NCI-H1092 treated with DMSO at 0.1 percent for 48 hours (cell line): Measurements from ENCODE around the gene MAPK8IP3.

Experiments
- DNase-seq: peaks from one replicate; lab custom pipeline; 2025; lab: John Stamatoyannopoulos, UW

Gene MAPK8IP3

GRCh38 chr16:1773703-1774447, 67.9 kb downstream of the MAPK8IP3 start:
- DNase-seq = no peak

DNA sequence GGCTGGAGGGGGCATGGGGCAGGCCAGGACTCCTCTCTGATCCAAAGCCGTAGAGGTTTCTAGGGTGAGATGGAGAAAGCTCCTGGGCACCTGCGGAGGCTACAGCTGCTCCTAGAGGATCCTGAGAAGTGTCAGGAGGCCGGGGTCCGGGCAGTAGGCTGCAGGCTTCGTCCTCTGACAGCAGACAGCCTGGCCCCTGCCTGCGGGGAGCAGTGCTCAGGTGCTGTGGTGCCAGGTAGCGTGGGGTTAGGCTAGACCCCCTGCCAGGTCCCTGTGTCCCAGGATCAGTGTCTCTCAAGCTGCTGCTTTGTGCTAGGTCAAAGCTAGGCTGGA, 68.4 kb downstream of the MAPK8IP3 start:
- no peak for DNase-seq

GRCh38 chr16:1775006-1775845, 69.2 kb downstream of the MAPK8IP3 start:
- no peak for DNase-seq

DNA sequence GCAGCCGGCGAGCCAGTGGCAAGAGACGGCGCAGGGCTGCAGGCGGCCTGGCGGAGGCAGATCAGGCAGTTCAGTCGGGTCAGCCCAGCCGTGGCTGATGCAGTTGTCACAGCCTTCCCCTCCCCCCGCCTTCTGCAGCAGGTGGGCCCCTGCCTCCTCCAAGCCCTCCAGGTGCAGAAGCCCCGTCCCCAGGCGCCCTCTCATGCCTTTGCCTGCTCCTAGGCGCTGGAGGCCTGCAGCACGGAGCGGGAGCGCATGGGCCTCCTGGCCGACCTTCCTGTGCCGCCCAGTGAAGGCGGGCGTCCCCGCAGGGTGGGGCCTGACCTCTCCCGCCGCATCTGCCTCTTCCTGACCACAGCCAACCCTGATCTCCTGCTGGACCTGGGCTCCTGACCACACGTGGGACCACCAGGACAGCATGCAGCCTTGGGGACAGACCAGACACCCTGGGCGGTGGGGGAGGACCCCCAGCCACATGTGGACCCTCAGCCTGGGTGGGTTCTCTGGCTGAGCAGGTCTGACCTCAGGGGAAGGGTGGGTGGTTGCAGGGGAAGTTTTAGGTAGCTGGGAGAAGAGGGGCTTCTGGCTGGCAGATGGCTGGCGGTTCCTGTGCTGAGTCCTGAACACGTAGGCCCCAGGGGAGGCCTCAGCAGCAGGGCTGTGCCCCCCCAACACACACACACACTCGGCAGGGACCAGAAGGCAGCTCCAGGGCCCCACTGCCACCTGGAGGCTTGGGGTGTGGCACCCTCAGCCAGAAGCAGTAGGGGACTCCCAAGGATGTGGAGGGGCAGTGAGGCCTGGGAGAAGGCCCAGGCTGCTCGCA, 70.1 kb downstream of the MAPK8IP3 start:
- DNase-seq = no peak

DNA sequence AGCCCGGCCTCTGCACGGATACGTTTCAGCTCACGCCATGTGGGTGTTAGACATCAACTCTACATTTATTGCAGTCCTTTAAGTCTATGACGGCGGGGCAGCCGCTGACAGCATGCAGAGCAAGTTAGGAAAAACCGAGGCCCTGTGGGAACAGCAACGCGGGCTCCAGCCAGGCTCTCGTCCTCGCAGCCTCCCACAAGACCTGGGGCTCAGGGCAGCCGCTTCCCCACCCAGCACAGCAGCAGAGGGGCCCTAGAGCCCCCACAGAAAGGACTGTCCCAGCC, 70.6 kb downstream of the MAPK8IP3 start:
- DNase-seq = no peak

GRCh38 chr16:1776991-1777374, 71.0 kb downstream of the MAPK8IP3 start:
- DNase-seq = no peak

- no peak for DNase-seq
Observed at GRCh38 chr16:1777375-1778199, 71.6 kb downstream of the MAPK8IP3 start.

DNA sequence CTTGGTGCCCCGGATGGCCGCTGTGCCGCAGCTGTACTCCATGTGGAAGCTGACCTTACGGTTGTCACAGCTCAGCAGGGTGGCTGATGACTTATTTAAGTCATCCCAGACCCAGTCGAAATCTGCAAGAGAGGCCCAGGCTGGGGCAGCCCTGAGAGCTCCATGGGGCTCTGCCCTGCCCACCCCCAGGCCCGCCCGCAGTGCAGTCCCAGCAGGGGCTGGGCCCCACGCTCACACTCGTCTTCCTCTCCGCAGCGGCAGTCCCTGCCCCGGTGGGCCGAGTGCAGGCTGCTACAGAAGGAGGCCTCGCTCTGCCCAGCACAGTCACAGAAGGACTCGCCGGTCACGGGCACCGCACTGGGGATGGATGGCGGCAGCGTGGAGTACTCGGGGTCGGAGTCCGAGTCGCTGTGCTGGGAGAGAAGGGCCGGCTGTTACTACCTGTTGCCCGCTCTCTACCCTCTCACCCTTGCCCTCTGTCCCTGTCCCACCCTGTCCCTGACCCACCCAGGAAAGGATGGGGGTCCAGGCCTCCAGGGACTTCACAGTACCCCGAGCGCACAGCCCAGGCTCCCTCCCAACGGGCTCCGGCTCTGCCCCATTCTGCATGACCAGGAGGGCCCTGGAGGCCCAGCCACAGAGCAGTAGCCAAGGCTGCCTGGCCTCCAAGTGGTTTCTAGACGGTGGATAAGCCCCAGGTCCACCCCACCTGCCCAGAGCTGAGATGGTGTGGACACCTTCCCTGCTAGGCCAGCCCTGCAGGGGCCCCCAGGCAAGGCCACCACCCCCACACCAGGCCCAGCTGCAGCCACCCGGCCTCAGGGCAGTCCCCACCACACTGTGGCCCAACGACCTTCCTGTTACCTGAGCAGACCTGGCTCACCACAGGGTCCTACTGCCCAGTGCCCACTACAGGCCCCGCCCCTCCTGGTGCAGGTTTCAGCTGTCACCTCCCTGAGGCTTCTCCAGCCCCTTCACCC, 72.5 kb downstream of the MAPK8IP3 start:
- no peak for DNase-seq

GRCh38 chr16:1779234-1779701, 73.3 kb downstream of the MAPK8IP3 start:
- no peak for DNase-seq

DNA sequence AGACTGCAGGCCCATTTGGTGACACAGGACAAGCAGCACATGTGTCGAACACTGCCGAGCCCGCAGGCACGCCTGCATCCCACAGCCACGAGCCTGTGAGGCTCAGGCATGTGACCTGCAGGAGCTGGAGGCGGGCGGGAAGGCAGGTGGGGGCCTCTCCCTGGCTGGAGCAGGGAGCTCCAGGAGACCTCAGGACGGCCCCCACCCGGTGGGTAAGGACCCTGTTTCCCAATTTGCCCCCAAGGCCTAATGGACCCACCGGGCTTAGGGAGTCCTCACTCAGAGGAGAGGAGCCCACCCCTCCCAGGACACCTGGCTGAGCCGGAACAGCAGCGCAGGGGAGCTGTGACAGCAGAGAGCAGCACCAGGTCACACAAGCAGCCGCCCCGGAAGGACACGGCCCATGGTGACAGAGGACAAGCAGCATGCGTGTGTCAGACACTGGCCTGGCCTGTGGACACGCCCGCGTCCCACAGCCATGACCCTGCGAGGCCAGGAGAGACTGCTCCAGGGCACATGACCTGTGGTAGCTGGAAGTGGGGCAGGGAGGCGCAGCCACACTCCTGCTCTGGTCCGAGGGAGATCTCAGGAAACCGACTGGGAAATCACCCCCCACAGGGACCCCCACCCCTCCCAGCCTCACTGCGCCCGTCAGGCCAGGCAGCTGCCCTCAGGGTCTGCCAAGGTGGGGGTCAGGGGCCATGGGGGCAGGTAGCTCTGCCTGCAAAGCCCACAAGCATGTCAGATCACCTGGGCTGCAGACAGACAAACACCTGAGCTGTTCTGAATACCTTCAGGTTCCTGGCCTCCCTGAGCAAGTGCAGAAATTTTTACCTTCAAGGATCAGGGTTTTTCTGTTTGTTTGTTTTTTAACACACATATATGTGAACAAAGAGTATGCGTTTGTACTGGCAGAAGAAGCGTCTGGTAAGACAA, 74.0 kb downstream of the MAPK8IP3 start:
- DNase-seq = no peak

DNA sequence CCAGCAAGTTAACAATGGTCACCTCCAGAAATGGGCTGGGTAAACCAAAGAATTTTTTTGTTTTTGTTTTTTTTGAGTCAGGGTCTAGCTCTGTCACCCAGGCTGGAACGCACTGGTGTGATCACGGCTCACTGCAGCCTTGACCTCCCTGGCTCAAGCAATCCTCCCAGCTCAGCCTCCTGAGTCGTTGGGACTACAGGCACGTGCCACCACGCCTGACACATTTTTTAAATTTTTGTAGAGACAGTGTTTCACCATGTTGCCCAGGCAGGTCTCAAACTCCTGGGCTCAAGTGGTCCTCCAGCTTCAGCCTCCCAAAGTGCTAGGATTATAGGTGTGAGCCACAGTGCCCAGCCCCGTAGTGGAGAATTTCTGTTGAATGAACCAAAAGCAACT, 74.7 kb downstream of the MAPK8IP3 start:
- no peak for DNase-seq

DNA sequence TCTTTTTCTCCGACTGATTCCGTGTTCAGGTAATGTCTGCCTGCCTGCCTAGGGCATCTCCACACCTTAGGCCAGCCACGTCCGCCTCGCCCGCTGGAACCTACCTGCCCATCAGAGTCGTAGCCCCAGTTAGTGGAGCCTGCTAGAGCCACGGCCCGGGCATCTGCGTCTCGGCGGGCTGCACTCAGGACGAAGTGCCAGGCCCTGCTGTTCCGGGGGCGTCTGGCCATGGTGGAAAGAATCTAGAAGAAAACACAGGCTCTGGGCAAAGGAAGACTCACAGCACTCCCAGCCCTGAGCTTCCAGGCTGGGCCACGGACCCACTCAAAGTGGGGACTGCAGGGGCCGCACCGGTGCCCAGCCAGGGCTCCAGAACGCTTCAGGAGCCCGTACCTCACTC, 75.3 kb downstream of the MAPK8IP3 start:
- DNase-seq = no peak

GRCh38 chr16:1781758-1782407, 75.9 kb downstream of the MAPK8IP3 start:
- DNase-seq = peak; percentile 31

- peak; percentile 99 for DNase-seq
Observed at GRCh38 chr16:1782408-1783264, 76.6 kb downstream of the MAPK8IP3 start, which contains the start of the genes NUBP2 and SPSB3. NUBP2 (plus strand) TSS chr16:1782960; CDS start chr16:1783021, 61 bp downstream. SPSB3 (minus strand) TSS chr16:1782571; CDS start chr16:1781483, 1,088 bp downstream.

DNA sequence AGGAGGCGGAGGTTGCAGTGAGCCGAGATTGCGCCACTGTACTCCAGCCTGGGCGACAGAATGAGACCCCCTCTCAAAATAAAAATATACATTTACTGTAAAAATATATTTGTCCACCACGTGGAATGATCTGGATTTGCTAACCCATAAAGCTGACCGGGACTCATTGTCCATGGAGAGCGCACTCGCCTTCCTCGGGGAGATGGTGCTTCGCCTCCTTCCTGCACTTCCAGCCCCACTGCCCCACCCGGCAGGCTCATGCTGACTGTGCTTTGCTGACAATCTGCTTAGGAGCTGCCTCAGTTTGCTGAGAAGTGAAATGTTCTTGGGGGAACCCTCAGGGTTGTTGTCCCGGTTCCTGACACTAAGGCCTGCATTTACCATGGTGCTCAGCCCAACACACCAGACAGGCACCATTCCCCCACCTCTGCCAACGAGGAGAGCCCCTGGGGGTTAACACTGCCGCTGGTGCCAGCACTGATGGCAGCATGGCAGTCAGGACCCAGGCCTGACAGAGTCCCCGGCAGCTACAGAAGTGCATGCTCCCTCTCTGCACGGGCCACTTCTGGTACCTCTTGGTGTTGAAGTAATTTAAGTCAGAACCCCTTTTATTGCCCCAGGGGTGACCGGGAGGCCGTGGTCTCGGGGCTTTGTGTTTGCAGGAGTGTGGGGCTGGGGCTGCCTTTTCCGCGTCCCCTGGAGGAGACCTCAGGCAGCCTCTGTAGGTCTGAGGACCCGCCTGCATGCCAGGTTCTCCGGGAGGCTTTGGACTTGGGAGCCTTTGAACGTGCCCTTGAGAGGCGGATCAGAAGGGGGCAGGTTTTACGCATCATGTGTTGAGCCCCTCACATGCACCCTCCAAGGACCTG, 79.2 kb downstream of the MAPK8IP3 start:
- DNase-seq = no peak

GRCh38 chr16:1785846-1786170, 79.8 kb downstream of the MAPK8IP3 start:
- no peak for DNase-seq
